ENCODE results near the gene CMIP. TPM values are rescaled to one million over a fixed set of nuclear protein-coding genes. Genes with fewer than 3 reads are reported as not detected.

CMIP gene
- total RNA-seq, 4 donors from 2014 or later = 16.7 to 104 (median 43.6) TPM

GRCh38 chr16:81462683-81463082 is 18.1 kb downstream of the CMIP start:
- H3K9me3 ChIP-seq = no peaks in the 10 kb centered on the region
- no peak overlapping the region for H3K4me3 ChIP-seq
- H3K27me3 ChIP-seq = no peaks in the 10 kb centered on the region
- no peaks in the 10 kb centered on the region for H3K36me3 ChIP-seq
- peaks cover 0 to 7% of the 10 kb centered on the region in 2 donors for H3K4me1 ChIP-seq
- DNase-seq = no peak
- no peak overlapping the region for H3K27ac ChIP-seq
- intact Hi-C loops (cut with DNase I; ENCODE audit: low total_unique reads) = no loop called here
- TF ChIP-seq CTCF (IDR thresholded peaks at IDR 0.05) (no peak), POLR2A (IDR thresholded peaks at IDR 0.05) (no peak)

GRCh38 chr16:81463296-81463890 is 18.8 kb downstream of the CMIP start:
- no peaks in the 10 kb centered on the region for H3K27me3 ChIP-seq
- H3K9me3 ChIP-seq = no peaks in the 10 kb centered on the region
- H3K27ac ChIP-seq = no peak overlapping the region
- no peaks in the 10 kb centered on the region for H3K36me3 ChIP-seq
- TF ChIP-seq POLR2A (IDR thresholded peaks at IDR 0.05) (no peak), CTCF (IDR thresholded peaks at IDR 0.05) (no peak)
- peaks cover 0 to 7% of the 10 kb centered on the region in 2 donors for H3K4me1 ChIP-seq
- no peak overlapping the region for H3K4me3 ChIP-seq
- no peak for DNase-seq
- intact Hi-C loops (cut with DNase I; ENCODE audit: low total_unique reads) = no loop called here

GRCh38 chr16:81464279-81464678 is 19.7 kb downstream of the CMIP start:
- Histone ChIP-seq H3K36me3 (no peaks in the 10 kb centered on the region), H3K4me3 (no peak overlapping the region), H3K4me1 (peaks cover 0 to 7% of the 10 kb centered on the region in 2 donors), H3K9me3 (no peaks in the 10 kb centered on the region), H3K27me3 (no peaks in the 10 kb centered on the region), H3K27ac (no peak overlapping the region)
- TF ChIP-seq CTCF (IDR thresholded peaks at IDR 0.05) (no peak), POLR2A (IDR thresholded peaks at IDR 0.05) (no peak)
- intact Hi-C loops (cut with DNase I; ENCODE audit: low total_unique reads) = no loop called here
- DNase-seq = no peak

GRCh38 chr16:81465375-81465943 is 20.9 kb downstream of the CMIP start:
- Histone ChIP-seq H3K36me3 (no peaks in the 10 kb centered on the region), H3K4me3 (no peak overlapping the region), H3K9me3 (no peaks in the 10 kb centered on the region), H3K4me1 (peaks cover 0 to 7% of the 10 kb centered on the region in 2 donors), H3K27ac (no peak overlapping the region), H3K27me3 (no peaks in the 10 kb centered on the region)
- TF ChIP-seq POLR2A (IDR thresholded peaks at IDR 0.05) = no peak
- no peak for TF ChIP-seq CTCF (IDR thresholded peaks at IDR 0.05)
- no peak for DNase-seq
- intact Hi-C loops (cut with DNase I; ENCODE audit: low total_unique reads) = no loop called here

GRCh38 chr16:81466356-81466980 is 21.9 kb downstream of the CMIP start:
- intact Hi-C loops (cut with DNase I; ENCODE audit: low total_unique reads) = no loop called here
- TF ChIP-seq POLR2A (IDR thresholded peaks at IDR 0.05) (no peak), CTCF (IDR thresholded peaks at IDR 0.05) (no peak)
- H3K27me3 ChIP-seq = no peaks in the 10 kb centered on the region
- no peak for DNase-seq
- no peaks in the 10 kb centered on the region for H3K36me3 ChIP-seq
- no peak overlapping the region for H3K4me3 ChIP-seq
- H3K4me1 ChIP-seq = peaks cover 0 to 7% of the 10 kb centered on the region in 2 donors
- H3K9me3 ChIP-seq = no peaks in the 10 kb centered on the region
- H3K27ac ChIP-seq = no peak overlapping the region
